Uterus (tissue), 4 donors: ENCODE measurements around the gene L3MBTL1. TPM values are rescaled to one million over a fixed set of nuclear protein-coding genes. Genes with fewer than 3 reads are reported as not detected.

ENCODE experiments used
- DNase-seq, 2 donors: peaks; one replicate each; pipeline ENCODE4 v3.0.0-alpha.2; 2019 to 2020
- H3K27ac ChIP-seq, 2 donors: fragments of 200-600 bp; sonication (generic); 1 replicate in 1 of 2; 2 replicates in 1 of 2; pipeline ENCODE4 v1.5.1; 2016 to 2018
- H3K27me3 ChIP-seq, 2 donors: fragments of 200-600 bp; sonication (generic); one replicate each; pipeline ENCODE4 v1.5.1; 2018 to 2019; ENCODE audit warnings: control low read depth in 1 of 2
- H3K36me3 ChIP-seq, 2 donors: fragments of 200-600 bp; sonication (generic); one replicate each; pipeline ENCODE4 v1.5.1; 2019; ENCODE audit warnings: control low read depth in 1 of 2
- H3K4me1 ChIP-seq, 2 donors: fragments of 200-600 bp; sonication (generic); one replicate each; pipeline ENCODE4 v1.5.1; 2018 to 2019; ENCODE audit warnings: control low read depth in 1 of 2
- H3K4me3 ChIP-seq, 2 donors: fragments of 200-600 bp; sonication (generic); 1 replicate in 1 of 2; 2 replicates in 1 of 2; pipeline ENCODE4 v1.5.1; 2018 to 2019; ENCODE audit warnings: mild to moderate bottlenecking in 1 of 2
- H3K9me3 ChIP-seq, 2 donors: fragments of 200-600 bp; sonication (generic); one replicate each; pipeline ENCODE4 v1.5.1; 2019; ENCODE audit warnings: control low read depth in 1 of 2
- CTCF ChIP-seq, 4 experiments: fragments of 200-600 bp in 2 of 4; fragments of 450-650 bp in 2 of 4; sonication (generic) in 2 of 4; IDR thresholded peaks; one replicate each; pipeline ENCODE4 v1.5.1; 2016 to 2019; ENCODE audit warnings: antibody characterized with exemption in 4 of 4, mild to moderate bottlenecking in 2 of 4, moderate library complexity in 1 of 4
- POLR2A ChIP-seq, 2 donors: fragments of 450-650 bp; IDR thresholded peaks; one replicate each; pipeline ENCODE4 v1.6.1; 2016; ENCODE audit warnings: antibody characterized with exemption in 2 of 2, mild to moderate bottlenecking in 1 of 2, moderate library complexity in 1 of 2
- intact Hi-C: fragments of 100-400 bp; cut with DNase I; formaldehyde crosslinking; loops from one replicate; pipeline ENCODE4 v1.15.1; 2023; ENCODE audit warnings: low total_unique reads
- total RNA-seq, 4 donors: library from RNA; depleted of rRNA in 3 of 4; stranded (reverse); fragments of >200 nt in 3 of 4; gene quantifications; one replicate each; pipeline versions ENCODE4 v1.1.0 to v1.2.4, GENCODE V29; 2014 to 2023
- donor health status: DM: yes; HTN: yes; CAD: no.

The L3MBTL1 gene
- total RNA-seq, 4 donors from 2014 or later = 19.0 to 30.0 (median 27.6) TPM

- no peak for DNase-seq
- Histone ChIP-seq H3K9me3 (no peaks in the 10 kb centered on the region), H3K27ac (no peak overlapping the region), H3K27me3 (no peaks in the 10 kb centered on the region), H3K4me1 (no peaks in the 10 kb centered on the region), H3K4me3 (no peak overlapping the region), H3K36me3 (no peaks in the 10 kb centered on the region)
- TF ChIP-seq CTCF (IDR thresholded peaks at IDR 0.05) = no peak
- TF ChIP-seq POLR2A (IDR thresholded peaks at IDR 0.05) = no peak
- intact Hi-C loops = no loop called here
Measured at GRCh38 chr20:43525021-43525420, 17.5 kb downstream of the L3MBTL1 start.

GRCh38 chr20:43528258-43528875 is 20.9 kb downstream of the L3MBTL1 start:
- Histone ChIP-seq H3K9me3 (no peaks in the 10 kb centered on the region), H3K27ac (no peak overlapping the region), H3K36me3 (no peaks in the 10 kb centered on the region), H3K27me3 (no peaks in the 10 kb centered on the region), H3K4me1 (no peaks in the 10 kb centered on the region), H3K4me3 (no peak overlapping the region)
- intact Hi-C loops = no loop called here
- no peak for DNase-seq
- no peak for TF ChIP-seq CTCF (IDR thresholded peaks at IDR 0.05)
- TF ChIP-seq POLR2A (IDR thresholded peaks at IDR 0.05) = no peak

- H3K4me1 ChIP-seq = no peaks in the 10 kb centered on the region
- H3K9me3 ChIP-seq = no peaks in the 10 kb centered on the region
- no peak for TF ChIP-seq POLR2A (IDR thresholded peaks at IDR 0.05)
- TF ChIP-seq CTCF (IDR thresholded peaks at IDR 0.05) = no peak
- no peak for DNase-seq
- intact Hi-C loops = no loop called here
- H3K36me3 ChIP-seq = no peaks in the 10 kb centered on the region
- no peak overlapping the region for H3K4me3 ChIP-seq
- no peak overlapping the region for H3K27ac ChIP-seq
- H3K27me3 ChIP-seq = no peaks in the 10 kb centered on the region
Measured at GRCh38 chr20:43529051-43529450, 21.6 kb downstream of the L3MBTL1 start.

GRCh38 chr20:43529457-43530153 is 22.1 kb downstream of the L3MBTL1 start:
- intact Hi-C loops = no loop called here

More at GRCh38 chr20:43529457-43530153, 22.1 kb downstream of the L3MBTL1 start:
- TF ChIP-seq POLR2A (IDR thresholded peaks at IDR 0.05) (no peak), CTCF (IDR thresholded peaks at IDR 0.05) (no peak)
- Histone ChIP-seq H3K27me3 (no peaks in the 10 kb centered on the region), H3K36me3 (no peaks in the 10 kb centered on the region), H3K4me3 (no peak overlapping the region), H3K4me1 (no peaks in the 10 kb centered on the region), H3K9me3 (no peaks in the 10 kb centered on the region), H3K27ac (no peak overlapping the region)
- DNase-seq = no peak
